K562 (cell line): ENCODE results near the gene NHLRC2. TPM values are rescaled to one million over a fixed set of nuclear protein-coding genes. Genes with fewer than 3 reads are reported as not detected.

Source experiments
- C11orf30 ChIP-seq: fragments of 450-650 bp; IDR thresholded peaks from 2 replicates; pipeline ENCODE4 v1.6.1; 2016; ENCODE audit warnings: low read depth, mild to moderate bottlenecking
- CBFA2T3 ChIP-seq: fragments of 450-650 bp; IDR thresholded peaks from 2 replicates; pipeline ENCODE4 v1.6.1; 2017
- CSDE1 ChIP-seq, 2 experiments: fragments of 450-650 bp; IDR thresholded peaks; 2 replicates each; pipeline ENCODE4 v1.6.1; 2016; ENCODE audit warnings: mild to moderate bottlenecking in 1 of 2
- DNMT1 ChIP-seq: fragments of 450-650 bp; IDR thresholded peaks from 2 replicates; pipeline ENCODE4 v1.6.1; 2016; ENCODE audit warnings: antibody characterized with exemption, mild to moderate bottlenecking
- HNRNPUL1 ChIP-seq: fragments of 200-400 bp; formaldehyde crosslinking; IDR thresholded peaks from 2 replicates; pipeline ENCODE4 v1.6.1; 2017; ENCODE audit warnings: low read length
- NBN ChIP-seq: fragments of 450-650 bp; IDR thresholded peaks from 2 replicates; pipeline ENCODE4 v1.6.1; 2016; ENCODE audit warnings: low read depth, mild to moderate bottlenecking
- NFE2 ChIP-seq: IDR thresholded peaks from 2 replicates; pipeline ENCODE4 v1.6.1; 2014; ENCODE audit warnings: antibody characterized with exemption, low read depth
- RFX7 ChIP-seq: fragments of 250-450 bp; sonication (Bioruptor Pico); IDR thresholded peaks from 2 replicates; pipeline ENCODE4 v1.5.1; 2021; ENCODE audit warnings: mild to moderate bottlenecking
- TGIF2 ChIP-seq: sonication (generic); formaldehyde crosslinking; IDR thresholded peaks from 2 replicates; pipeline ENCODE4 v1.8.1; 2022; ENCODE audit warnings: mild to moderate bottlenecking, missing genetic modification reagents, moderate library complexity
- ZC3H4 ChIP-seq: sonication (generic); formaldehyde crosslinking; IDR thresholded peaks from 2 replicates; pipeline ENCODE4 v1.9.0; 2021; ENCODE audit warnings: missing genetic modification reagents, borderline replicate concordance
- ZNF174 ChIP-seq: fragments of 250-450 bp; sonication (Bioruptor Pico); IDR thresholded peaks from 2 replicates; pipeline ENCODE4 v1.4.0; 2020; ENCODE audit warnings: mild to moderate bottlenecking
- ZNF282 ChIP-seq: sonication (generic); formaldehyde crosslinking; IDR thresholded peaks from 2 replicates; pipeline ENCODE4 v1.8.1; 2023; ENCODE audit warnings: missing genetic modification reagents
- ZNF584 ChIP-seq: fragments of 200-800 bp; sonication (Bioruptor generic); IDR thresholded peaks from 2 replicates; pipeline ENCODE4 v1.6.1; 2016; ENCODE audit warnings: low read depth, mild to moderate bottlenecking, missing genetic modification characterization, missing compliant biosample characterization
- polyA plus RNA-seq, 8 experiments: library from polyadenylated mRNA; depleted of rRNA in 4 of 8; stranded (reverse) in 5 of 8; unstranded in 3 of 8; fragments of >200 nt; fragmentation: Nextera tagmentation in 2 of 8; fragmentation: Illumina TruSeq in 1 of 8; extraction: Ambion mirVana in 2 of 8; extraction: Trizol in 1 of 8; gene quantifications; 2 replicates each; pipeline versions ENCODE4 v1.2.1 to v1.2.3, GENCODE V29; 2011 to 2014; ENCODE audit warnings: inconsistent platforms in 1 of 8, missing spikeins in 1 of 8
- total RNA-seq, 7 experiments: library from RNA; depleted of rRNA in 6 of 7; stranded (reverse); fragments of >200 nt in 6 of 7; fragmentation: Illumina TruSeq in 2 of 7; extraction: Trizol in 2 of 7; gene quantifications; 2 replicates each; pipeline versions ENCODE4 v1.2.1 to v1.2.3, GENCODE V29; 2011 to 2021; ENCODE audit warnings: low replicate concordance in 1 of 7
- TF ChIP-seq, protein P1 (sequence below): fragments of 450-650 bp; IDR thresholded peaks from 2 replicates; pipeline ENCODE4 v1.6.1; 2016; ENCODE audit warnings: mild to moderate bottlenecking, moderate library complexity
- TF ChIP-seq, protein P2 (sequence below): sonication (generic); formaldehyde crosslinking; IDR thresholded peaks from 2 replicates; pipeline ENCODE4 v1.9.0; 2022; ENCODE audit warnings: mild to moderate bottlenecking, missing genetic modification reagents

NHLRC2 gene
- total and polyA plus RNA-seq, 9 of the 15 experiments (the other 6 are each of a cell fraction or from before 2014, with no cell fraction given) = 1.5 to 22.4 (median 10.3) TPM

DNA sequence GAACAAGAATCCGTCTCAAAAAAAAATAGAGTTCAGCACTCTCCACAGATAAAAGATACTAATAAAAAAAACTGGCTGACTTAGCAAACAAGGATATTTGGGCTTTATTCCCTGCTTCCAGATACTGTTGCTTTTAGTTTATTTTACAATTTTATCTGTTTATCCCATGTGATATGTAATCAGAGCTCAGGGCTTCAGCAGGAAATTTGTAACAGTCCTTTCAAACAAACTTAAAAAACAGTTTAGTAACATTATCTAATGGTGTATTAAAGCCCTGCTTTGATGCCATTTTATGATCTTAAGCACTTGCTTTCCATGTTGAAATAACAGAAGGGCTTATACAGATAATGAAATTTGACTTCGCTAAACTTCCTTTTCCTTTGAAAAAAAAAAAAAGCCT lies 28.7 kb upstream of the NHLRC2 start (continued):
- TF ChIP-seq RFX7 (no peak), NBN (no peak), DNMT1 (no peak), ZC3H4 (no peak), HNRNPUL1 (no peak), CSDE1 (IDR thresholded peaks at IDR 0.05) (no peak), ZNF174 (CRISPR knock-in tag) (no peak), ZNF584 (CRISPR knock-in tag) (no peak), TGIF2 (no peak), NFE2 (no peak), C11orf30 (no peak), CBFA2T3 (no peak), ZNF282 (CRISPR knock-in tag) (no peak)
- TF ChIP-seq, protein P1, sequence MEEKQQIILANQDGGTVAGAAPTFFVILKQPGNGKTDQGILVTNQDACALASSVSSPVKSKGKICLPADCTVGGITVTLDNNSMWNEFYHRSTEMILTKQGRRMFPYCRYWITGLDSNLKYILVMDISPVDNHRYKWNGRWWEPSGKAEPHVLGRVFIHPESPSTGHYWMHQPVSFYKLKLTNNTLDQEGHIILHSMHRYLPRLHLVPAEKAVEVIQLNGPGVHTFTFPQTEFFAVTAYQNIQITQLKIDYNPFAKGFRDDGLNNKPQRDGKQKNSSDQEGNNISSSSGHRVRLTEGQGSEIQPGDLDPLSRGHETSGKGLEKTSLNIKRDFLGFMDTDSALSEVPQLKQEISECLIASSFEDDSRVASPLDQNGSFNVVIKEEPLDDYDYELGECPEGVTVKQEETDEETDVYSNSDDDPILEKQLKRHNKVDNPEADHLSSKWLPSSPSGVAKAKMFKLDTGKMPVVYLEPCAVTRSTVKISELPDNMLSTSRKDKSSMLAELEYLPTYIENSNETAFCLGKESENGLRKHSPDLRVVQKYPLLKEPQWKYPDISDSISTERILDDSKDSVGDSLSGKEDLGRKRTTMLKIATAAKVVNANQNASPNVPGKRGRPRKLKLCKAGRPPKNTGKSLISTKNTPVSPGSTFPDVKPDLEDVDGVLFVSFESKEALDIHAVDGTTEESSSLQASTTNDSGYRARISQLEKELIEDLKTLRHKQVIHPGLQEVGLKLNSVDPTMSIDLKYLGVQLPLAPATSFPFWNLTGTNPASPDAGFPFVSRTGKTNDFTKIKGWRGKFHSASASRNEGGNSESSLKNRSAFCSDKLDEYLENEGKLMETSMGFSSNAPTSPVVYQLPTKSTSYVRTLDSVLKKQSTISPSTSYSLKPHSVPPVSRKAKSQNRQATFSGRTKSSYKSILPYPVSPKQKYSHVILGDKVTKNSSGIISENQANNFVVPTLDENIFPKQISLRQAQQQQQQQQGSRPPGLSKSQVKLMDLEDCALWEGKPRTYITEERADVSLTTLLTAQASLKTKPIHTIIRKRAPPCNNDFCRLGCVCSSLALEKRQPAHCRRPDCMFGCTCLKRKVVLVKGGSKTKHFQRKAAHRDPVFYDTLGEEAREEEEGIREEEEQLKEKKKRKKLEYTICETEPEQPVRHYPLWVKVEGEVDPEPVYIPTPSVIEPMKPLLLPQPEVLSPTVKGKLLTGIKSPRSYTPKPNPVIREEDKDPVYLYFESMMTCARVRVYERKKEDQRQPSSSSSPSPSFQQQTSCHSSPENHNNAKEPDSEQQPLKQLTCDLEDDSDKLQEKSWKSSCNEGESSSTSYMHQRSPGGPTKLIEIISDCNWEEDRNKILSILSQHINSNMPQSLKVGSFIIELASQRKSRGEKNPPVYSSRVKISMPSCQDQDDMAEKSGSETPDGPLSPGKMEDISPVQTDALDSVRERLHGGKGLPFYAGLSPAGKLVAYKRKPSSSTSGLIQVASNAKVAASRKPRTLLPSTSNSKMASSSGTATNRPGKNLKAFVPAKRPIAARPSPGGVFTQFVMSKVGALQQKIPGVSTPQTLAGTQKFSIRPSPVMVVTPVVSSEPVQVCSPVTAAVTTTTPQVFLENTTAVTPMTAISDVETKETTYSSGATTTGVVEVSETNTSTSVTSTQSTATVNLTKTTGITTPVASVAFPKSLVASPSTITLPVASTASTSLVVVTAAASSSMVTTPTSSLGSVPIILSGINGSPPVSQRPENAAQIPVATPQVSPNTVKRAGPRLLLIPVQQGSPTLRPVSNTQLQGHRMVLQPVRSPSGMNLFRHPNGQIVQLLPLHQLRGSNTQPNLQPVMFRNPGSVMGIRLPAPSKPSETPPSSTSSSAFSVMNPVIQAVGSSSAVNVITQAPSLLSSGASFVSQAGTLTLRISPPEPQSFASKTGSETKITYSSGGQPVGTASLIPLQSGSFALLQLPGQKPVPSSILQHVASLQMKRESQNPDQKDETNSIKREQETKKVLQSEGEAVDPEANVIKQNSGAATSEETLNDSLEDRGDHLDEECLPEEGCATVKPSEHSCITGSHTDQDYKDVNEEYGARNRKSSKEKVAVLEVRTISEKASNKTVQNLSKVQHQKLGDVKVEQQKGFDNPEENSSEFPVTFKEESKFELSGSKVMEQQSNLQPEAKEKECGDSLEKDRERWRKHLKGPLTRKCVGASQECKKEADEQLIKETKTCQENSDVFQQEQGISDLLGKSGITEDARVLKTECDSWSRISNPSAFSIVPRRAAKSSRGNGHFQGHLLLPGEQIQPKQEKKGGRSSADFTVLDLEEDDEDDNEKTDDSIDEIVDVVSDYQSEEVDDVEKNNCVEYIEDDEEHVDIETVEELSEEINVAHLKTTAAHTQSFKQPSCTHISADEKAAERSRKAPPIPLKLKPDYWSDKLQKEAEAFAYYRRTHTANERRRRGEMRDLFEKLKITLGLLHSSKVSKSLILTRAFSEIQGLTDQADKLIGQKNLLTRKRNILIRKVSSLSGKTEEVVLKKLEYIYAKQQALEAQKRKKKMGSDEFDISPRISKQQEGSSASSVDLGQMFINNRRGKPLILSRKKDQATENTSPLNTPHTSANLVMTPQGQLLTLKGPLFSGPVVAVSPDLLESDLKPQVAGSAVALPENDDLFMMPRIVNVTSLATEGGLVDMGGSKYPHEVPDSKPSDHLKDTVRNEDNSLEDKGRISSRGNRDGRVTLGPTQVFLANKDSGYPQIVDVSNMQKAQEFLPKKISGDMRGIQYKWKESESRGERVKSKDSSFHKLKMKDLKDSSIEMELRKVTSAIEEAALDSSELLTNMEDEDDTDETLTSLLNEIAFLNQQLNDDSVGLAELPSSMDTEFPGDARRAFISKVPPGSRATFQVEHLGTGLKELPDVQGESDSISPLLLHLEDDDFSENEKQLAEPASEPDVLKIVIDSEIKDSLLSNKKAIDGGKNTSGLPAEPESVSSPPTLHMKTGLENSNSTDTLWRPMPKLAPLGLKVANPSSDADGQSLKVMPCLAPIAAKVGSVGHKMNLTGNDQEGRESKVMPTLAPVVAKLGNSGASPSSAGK = no peak
- TF ChIP-seq, protein P2, sequence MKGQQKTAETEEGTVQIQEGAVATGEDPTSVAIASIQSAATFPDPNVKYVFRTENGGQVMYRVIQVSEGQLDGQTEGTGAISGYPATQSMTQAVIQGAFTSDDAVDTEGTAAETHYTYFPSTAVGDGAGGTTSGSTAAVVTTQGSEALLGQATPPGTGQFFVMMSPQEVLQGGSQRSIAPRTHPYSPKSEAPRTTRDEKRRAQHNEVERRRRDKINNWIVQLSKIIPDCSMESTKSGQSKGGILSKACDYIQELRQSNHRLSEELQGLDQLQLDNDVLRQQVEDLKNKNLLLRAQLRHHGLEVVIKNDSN (CRISPR knock-in tag) = no peak
